ENCODE data around the gene IKZF5.

Gene IKZF5

GRCh38 chr10:123008355-123009104 lies at the start of gene IKZF5, which contains the start of gene ACADSB:
Gene IKZF5, minus strand, starts transcription at chr10:123008795. Its CDS starts 10,170 bp downstream, at chr10:122998625.
Gene ACADSB, plus strand, starts transcription at chr10:123009006. Its CDS starts 24 bp downstream, at chr10:123009030.
- DNase-seq: peak; percentile 99

- DNase-seq: no peak
These were observed 49.4 kb upstream of the IKZF5 start for GRCh38 chr10:123057968-123058367.

GRCh38 chr10:123045961-123046731 lies 37.6 kb upstream of the IKZF5 start:
- no peak for DNase-seq

- DNase-seq: peak; percentile 75
These were observed 35.8 kb upstream of the IKZF5 start for GRCh38 chr10:123044391-123044790.

- peak; percentile 87 for DNase-seq
These were observed 34.9 kb upstream of the IKZF5 start for GRCh38 chr10:123043409-123043925.

GRCh38 chr10:123042708-123043408 lies 34.3 kb upstream of the IKZF5 start:
- no peak for DNase-seq

- DNase-seq: no peak
These were observed 31.0 kb upstream of the IKZF5 start for GRCh38 chr10:123039632-123039930.

GRCh38 chr10:123038782-123039631 lies 30.4 kb upstream of the IKZF5 start:
- DNase-seq: no peak

GRCh38 chr10:123035467-123036086 lies 27.0 kb upstream of the IKZF5 start:
- no peak for DNase-seq

- DNase-seq: no peak
These were observed 25.7 kb upstream of the IKZF5 start for GRCh38 chr10:123034332-123034731.

- DNase-seq: no peak
These were observed 22.5 kb upstream of the IKZF5 start for GRCh38 chr10:123031124-123031523.

GRCh38 chr10:123027861-123028260 lies 19.3 kb upstream of the IKZF5 start:
- no peak for DNase-seq

- no peak for DNase-seq
These were observed 17.7 kb upstream of the IKZF5 start for GRCh38 chr10:123026302-123026701.

- no peak for DNase-seq
These were observed 15.9 kb upstream of the IKZF5 start for GRCh38 chr10:123024540-123024939.

GRCh38 chr10:123021517-123021916 lies 12.9 kb upstream of the IKZF5 start:
- DNase-seq: peak; percentile 35

GRCh38 chr10:123019941-123020703 lies 11.5 kb upstream of the IKZF5 start:
- peak; percentile 72 for DNase-seq

GRCh38 chr10:123019264-123019663 lies 10.7 kb upstream of the IKZF5 start:
- peak; percentile 47 for DNase-seq

- DNase-seq: no peak
These were observed 9.9 kb upstream of the IKZF5 start for GRCh38 chr10:123018531-123018930.

- DNase-seq: no peak
These were observed 9.0 kb upstream of the IKZF5 start for GRCh38 chr10:123017421-123018165.

GRCh38 chr10:123016228-123016627 lies 7.6 kb upstream of the IKZF5 start:
- no peak for DNase-seq

Measured in NCI-H146 (cell line).